Heart right ventricle (tissue), 16 donors: ENCODE data around the gene UMODL1. TPM values are rescaled to one million over a fixed set of nuclear protein-coding genes. Genes with fewer than 3 reads are reported as not detected.
A peak's percentile ranks its signal among the peaks of the same experiment; 100 is the strongest.

Experiments used
- ATAC-seq, 8 donors: fragments of 200-7000 bp; cut with Tn5 transposase; one replicate each; pipeline ENCODE4 v1.9.1; 2020; ENCODE audit warnings: mild to moderate bottlenecking in 8 of 8, moderate library complexity in 8 of 8, moderate number of reproducible peaks in 1 of 8
- DNase-seq, 2 donors: peaks; one replicate each; pipeline ENCODE4 v3.0.0-alpha.2; 2020
- H3K27ac ChIP-seq, 10 donors: fragments of 200-600 bp; sonication (generic) in 2 of 10; one replicate each; pipeline versions ENCODE4 v1.5.0 to v1.8.0; 2020 to 2022; ENCODE audit warnings: mild to moderate bottlenecking in 3 of 10
- H3K27me3 ChIP-seq, 7 donors: fragments of 200-600 bp; one replicate each; pipeline ENCODE4 v1.8.0; 2021 to 2022; ENCODE audit warnings: mild to moderate bottlenecking in 2 of 7
- H3K36me3 ChIP-seq, 9 donors: fragments of 200-600 bp; sonication (generic) in 1 of 9; one replicate each; pipeline versions ENCODE4 v1.5.0 to v1.8.0; 2020 to 2022; ENCODE audit warnings: mild to moderate bottlenecking in 2 of 9
- H3K4me1 ChIP-seq, 9 donors: fragments of 200-600 bp; sonication (generic) in 1 of 9; one replicate each; pipeline versions ENCODE4 v1.5.0 to v1.8.0; 2020 to 2022; ENCODE audit warnings: mild to moderate bottlenecking in 4 of 9
- H3K4me3 ChIP-seq, 10 donors: fragments of 200-600 bp; sonication (generic) in 2 of 10; one replicate each; pipeline versions ENCODE4 v1.5.0 to v1.8.0; 2020 to 2022; ENCODE audit warnings: mild to moderate bottlenecking in 7 of 10, moderate library complexity in 2 of 10
- H3K9me3 ChIP-seq, 11 donors: fragments of 200-600 bp in 10 of 11; sonication (generic) in 2 of 11; one replicate each; pipeline versions ENCODE4 v1.5.0 to v1.8.0; 2013 to 2022; ENCODE audit warnings: mild to moderate bottlenecking in 2 of 11, control low read depth in 1 of 11, moderate library complexity in 1 of 11
- WGBS, 2 donors: extraction: QIAGEN DNeasy Blood & Tissue Kit; methylation state at CpG; one replicate each; pipeline ENCODE4 v1.1.7; 2013; ENCODE audit warnings: inconsistent platforms in 1 of 2; 5-methylcytosine and 5-hydroxymethylcytosine counted together
- intact Hi-C, 10 donors: fragments of 100-400 bp; cut with DNase I; formaldehyde crosslinking; loops; one replicate each; pipeline versions ENCODE4 v1.11.1 to v1.14.2; 2022
- polyA plus RNA-seq, 2 donors: library from polyadenylated mRNA; stranded (reverse); fragments of 200-250 nt; gene quantifications; one replicate each; pipeline ENCODE4 v1.2.3, GENCODE V29; 2013
- total RNA-seq, 10 donors: library from RNA; stranded (reverse); fragmentation: NEBNext Ultra II Directional in 3 of 10; extraction: Animal tissue kit (Norgen Biotek cat#: 25700) in 3 of 10; gene quantifications; one replicate each; pipeline versions ENCODE4 v1.2.1 to v1.2.4, GENCODE V29; 2021 to 2023
- TF ChIP-seq, protein P1 (sequence below), 9 donors: fragments of 200-600 bp; sonication (generic) in 2 of 9; IDR thresholded peaks; one replicate each; pipeline versions ENCODE4 v1.5.0 to v1.8.0; 2021 to 2022; ENCODE audit warnings: antibody characterized with exemption in 9 of 9, mild to moderate bottlenecking in 5 of 9, moderate library complexity in 1 of 9
- donor health status: Arrhythmogenic right ventricular cardiomyopathy.
- donor health status: ischemic (EF 13 %, LVEDD 7.1; RV severe dilation, severe dysfunction).
- donor health status: healthy with polysubstance abuse.
- donor health status: DM: no; HTN: yes; CAD: no.
- donor health status: DM: no; HTN: no; CAD: no.
- donor health status: ischemic (EF 25% LVEDD 6.9; RV normal size, moderate dysfunction).
- donor health status: ischemic (EF 25% LVEDD 5.7; RV mildly dilated, moderate dysfunction).
- donor health status: healthy.
- donor health status: DM: yes; HTN: yes; CAD: no.
- donor health status: Ischemic cardiomyopathy.
- donor health status: ischemic (EF 35%, LVEDD 5.7; RV mildly dilated, moderate dysfunction).
- donor health status: nonischemic (EF 11% LVEDD 7.7; RV severe dilation, severe dysfunction).
- donor health status: DM: yes; HTN: yes; CAD: no.
- donor health status: PGD.
- donor health status: ischemic (EF 29% LVEDD 5.4; RV normal size, mild dysfunction).
- donor health status: nonischemic (EF 23%, LVEDD 6.1; RV moderate dilation, normal function).

The UMODL1 gene
- total and polyA plus RNA-seq, 12 donors = 0.13 to 0.31 (median 0.25) TPM; not detected in 9

DNA sequence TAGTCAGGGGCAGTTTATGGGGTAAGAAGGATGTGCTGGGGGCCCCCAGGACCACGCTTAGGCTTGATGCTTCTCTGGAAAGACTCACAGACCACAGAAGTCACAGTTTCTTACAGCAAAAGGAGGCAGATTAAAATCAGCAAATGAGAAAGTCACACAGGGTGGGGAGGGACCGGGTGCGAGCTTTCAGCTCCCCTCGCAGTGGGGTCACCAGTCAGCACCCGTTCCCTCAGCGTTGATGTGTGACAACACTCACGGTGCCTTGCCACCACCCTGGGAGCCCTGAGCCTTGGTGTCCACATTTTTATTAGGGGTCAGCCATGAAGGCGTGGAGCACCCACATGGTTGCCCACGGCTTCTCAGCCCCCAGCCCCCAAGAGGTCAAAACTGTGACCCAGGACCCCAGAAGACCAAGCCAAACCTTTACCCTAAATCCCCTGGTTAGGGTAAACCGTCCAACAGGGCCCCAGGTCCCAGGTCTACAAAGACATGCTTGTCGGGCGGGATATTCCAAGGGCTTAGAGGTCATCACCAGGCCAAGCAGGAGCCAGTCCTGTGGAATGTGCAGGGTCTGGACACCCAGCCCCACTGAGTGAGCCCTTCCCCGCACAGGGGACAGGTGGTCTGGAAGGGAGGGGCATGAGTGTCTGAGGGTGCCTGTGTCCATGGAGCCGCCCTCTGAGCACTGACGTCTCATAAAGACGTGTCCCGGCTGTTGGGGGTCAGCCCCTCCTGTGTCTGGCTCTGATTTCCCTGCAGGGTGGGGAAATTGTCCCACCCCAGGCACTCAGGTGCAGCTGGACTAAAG lies 83.3 kb downstream of the UMODL1 start:
- no peak overlapping the region for H3K27ac ChIP-seq
- TF ChIP-seq, protein P1, sequence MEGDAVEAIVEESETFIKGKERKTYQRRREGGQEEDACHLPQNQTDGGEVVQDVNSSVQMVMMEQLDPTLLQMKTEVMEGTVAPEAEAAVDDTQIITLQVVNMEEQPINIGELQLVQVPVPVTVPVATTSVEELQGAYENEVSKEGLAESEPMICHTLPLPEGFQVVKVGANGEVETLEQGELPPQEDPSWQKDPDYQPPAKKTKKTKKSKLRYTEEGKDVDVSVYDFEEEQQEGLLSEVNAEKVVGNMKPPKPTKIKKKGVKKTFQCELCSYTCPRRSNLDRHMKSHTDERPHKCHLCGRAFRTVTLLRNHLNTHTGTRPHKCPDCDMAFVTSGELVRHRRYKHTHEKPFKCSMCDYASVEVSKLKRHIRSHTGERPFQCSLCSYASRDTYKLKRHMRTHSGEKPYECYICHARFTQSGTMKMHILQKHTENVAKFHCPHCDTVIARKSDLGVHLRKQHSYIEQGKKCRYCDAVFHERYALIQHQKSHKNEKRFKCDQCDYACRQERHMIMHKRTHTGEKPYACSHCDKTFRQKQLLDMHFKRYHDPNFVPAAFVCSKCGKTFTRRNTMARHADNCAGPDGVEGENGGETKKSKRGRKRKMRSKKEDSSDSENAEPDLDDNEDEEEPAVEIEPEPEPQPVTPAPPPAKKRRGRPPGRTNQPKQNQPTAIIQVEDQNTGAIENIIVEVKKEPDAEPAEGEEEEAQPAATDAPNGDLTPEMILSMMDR (IDR thresholded peaks at IDR 0.05) = no peak
- whole genome bisulfite sequencing, 2 donors = 87 to 90% methylated on average over 17 of the region's 17 CpGs
- peaks cover 0 to 7% (median 0%) of the 10 kb centered on the region in 7 donors for H3K27me3 ChIP-seq
- peaks cover 0 to 11% (median 0%) of the 10 kb centered on the region in 9 donors for H3K4me1 ChIP-seq
- intact Hi-C loops = loop anchor here in 1 of 10 donors (5.0 kb wide), 1 partner anchor 108 kb away; no protein-coding TSS in a partner anchor
- no peaks in the 10 kb centered on the region for H3K36me3 ChIP-seq
- no peak for ATAC-seq
- no peaks in the 10 kb centered on the region for H3K9me3 ChIP-seq
- no peak for DNase-seq
- H3K4me3 ChIP-seq = no peak overlapping the region

DNA sequence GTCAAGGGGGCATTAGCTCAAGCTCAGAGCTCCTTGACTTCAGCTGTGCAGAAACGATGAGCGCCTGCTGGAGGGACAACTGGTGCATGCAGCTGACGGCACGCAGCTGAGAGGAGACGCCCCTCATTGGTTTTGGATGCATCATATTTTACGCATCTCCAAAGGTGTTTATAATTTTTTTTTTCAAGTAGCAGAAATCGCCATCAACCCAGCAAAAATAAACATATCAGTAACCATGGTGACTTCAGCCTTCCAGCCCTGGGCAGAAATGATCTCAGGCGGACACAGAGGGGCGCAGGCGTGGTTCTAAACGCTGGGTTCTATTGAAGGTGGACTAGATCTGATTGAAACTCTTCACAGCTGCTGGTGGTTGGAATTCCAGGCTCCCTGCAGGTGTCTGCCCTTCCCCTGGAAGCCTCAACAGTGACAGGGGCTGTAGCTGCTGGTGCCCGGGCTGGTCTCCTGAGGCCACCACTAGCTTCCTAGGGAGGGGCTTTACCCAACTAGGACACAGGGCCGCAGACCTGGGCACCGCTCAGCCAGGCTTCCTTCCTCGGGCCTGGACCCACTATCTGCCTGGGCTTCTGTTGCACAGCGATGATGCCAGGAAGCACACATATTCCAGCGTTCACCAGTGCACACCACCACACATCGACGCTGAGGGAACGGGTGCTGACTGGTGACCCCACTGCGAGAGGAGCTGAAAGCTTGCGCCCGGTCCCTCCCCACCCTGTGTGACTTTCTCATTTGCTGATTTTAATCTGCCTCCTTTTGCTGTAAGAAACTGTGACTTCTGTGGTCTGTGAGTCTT lies 84.1 kb downstream of the UMODL1 start:
- H3K4me3 ChIP-seq = no peak overlapping the region
- DNase-seq (no peak), ATAC-seq (no peak)
- H3K27me3 ChIP-seq = peaks cover 0 to 9% (median 0%) of the 10 kb centered on the region in 7 donors
- no peak overlapping the region for H3K27ac ChIP-seq
- TF ChIP-seq, protein P1 (IDR thresholded peaks at IDR 0.05) = no peak
- peaks cover 0 to 11% (median 0%) of the 10 kb centered on the region in 9 donors for H3K4me1 ChIP-seq
- no peaks in the 10 kb centered on the region for H3K36me3 ChIP-seq
- intact Hi-C loops = loop anchor here in 1 of 10 donors (5.0 kb wide), 1 partner anchor 107 kb away; no protein-coding TSS in a partner anchor
- 89 to 90% methylated on average over 23 of the region's 23 CpGs for WGBS, 2 donors
- no peaks in the 10 kb centered on the region for H3K9me3 ChIP-seq

DNA sequence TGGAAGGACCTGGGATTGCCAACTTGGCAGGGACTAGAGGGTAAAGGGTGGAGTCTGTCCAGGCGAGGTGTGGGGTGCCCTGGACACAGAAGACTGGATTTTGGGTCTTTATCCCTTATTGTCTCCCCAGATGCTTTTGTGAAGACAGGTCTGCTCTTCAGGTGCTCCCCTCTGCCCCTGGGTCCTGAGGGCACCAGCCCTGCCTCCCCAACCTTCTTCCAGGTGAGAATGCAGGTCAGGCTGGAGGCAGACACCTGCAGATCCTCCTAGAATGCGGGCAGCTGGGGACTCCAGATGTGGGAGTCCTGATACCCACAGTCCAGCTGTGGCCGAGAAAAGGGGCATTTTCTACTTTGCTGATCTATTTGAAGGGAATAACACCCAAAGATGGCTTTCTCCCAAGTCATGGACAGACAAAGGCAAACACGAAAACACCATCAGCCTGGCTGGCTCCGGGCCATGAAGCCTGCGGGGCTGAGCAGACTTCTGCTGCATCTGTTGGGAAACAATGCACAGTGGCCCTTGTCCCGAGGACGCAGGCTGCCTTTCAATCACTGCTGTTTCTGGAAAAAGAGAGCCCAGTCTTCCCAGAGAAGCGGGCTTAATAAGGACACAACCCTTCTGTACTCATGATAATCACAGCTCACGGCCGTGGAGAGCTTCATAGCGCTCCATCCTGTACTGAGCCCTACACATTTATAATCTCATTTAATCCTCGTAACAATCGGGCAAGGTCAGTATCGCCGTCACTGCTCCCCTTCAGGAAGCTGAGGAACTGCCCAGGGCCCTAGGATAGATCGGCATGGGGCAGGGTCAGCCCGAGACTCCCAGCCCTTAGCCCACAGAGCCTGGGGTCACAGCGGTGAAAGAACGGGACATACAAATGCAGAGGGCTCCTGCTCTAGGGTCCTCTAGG lies 85.8 kb downstream of the UMODL1 start:
- Histone ChIP-seq H3K4me1 (peaks cover 0 to 11% (median 0%) of the 10 kb centered on the region in 9 donors), H3K27ac (no peak overlapping the region), H3K27me3 (peaks cover 0 to 9% (median 0%) of the 10 kb centered on the region in 7 donors), H3K9me3 (no peaks in the 10 kb centered on the region), H3K4me3 (no peak overlapping the region), H3K36me3 (no peaks in the 10 kb centered on the region)
- DNase-seq (peak; percentile 35 to 38), ATAC-seq (peak in 4 of 8 donors; percentile 26 to 56 (median 38))
- 56 to 57% methylated on average over 20 of the region's 20 CpGs for WGBS, 2 donors
- intact Hi-C loops = loop anchor here in 1 of 10 donors (5.0 kb wide), 1 partner anchor 105 kb away; no protein-coding TSS in a partner anchor
- TF ChIP-seq, protein P1 (IDR thresholded peaks at IDR 0.05) = no peak
